ENCODE data around the gene NID2.

DNA sequence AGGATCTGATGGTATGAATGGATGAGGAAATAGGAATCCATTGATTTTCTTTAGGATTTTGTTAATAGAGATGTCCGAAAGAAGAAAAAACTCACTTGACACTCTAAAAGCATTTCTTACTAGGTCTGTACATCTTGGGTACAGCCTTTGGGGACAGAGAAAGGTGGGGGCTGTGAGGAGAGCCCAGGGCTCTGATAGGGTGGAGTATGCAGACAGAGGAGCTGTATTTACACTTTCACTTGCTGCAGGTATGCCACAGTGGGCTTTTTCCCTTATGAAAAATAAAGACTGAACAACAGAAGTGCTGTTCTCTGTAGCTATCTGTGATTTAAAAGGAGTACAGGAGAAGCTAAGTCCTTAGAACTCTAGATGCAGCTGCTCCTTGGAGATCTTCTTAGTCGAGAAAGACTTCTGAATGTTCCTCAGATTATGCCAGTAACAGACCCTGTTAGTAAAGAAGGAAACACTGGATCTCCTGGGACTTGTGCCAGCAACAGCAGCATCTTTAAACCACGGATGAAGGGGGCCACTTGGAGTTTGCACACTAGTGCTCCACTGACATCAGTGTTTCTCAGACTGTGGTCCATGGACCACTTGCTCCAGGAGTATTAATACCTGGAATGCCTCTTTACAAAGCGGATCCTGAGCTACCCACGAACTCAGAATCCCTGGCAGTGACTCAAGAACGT is 98.9 kb downstream of the NID2 start:
- no peak for TF ChIP-seq POLR2A (IDR thresholded peaks at IDR 0.05)
- TF ChIP-seq, protein P1, sequence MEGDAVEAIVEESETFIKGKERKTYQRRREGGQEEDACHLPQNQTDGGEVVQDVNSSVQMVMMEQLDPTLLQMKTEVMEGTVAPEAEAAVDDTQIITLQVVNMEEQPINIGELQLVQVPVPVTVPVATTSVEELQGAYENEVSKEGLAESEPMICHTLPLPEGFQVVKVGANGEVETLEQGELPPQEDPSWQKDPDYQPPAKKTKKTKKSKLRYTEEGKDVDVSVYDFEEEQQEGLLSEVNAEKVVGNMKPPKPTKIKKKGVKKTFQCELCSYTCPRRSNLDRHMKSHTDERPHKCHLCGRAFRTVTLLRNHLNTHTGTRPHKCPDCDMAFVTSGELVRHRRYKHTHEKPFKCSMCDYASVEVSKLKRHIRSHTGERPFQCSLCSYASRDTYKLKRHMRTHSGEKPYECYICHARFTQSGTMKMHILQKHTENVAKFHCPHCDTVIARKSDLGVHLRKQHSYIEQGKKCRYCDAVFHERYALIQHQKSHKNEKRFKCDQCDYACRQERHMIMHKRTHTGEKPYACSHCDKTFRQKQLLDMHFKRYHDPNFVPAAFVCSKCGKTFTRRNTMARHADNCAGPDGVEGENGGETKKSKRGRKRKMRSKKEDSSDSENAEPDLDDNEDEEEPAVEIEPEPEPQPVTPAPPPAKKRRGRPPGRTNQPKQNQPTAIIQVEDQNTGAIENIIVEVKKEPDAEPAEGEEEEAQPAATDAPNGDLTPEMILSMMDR (IDR thresholded peaks at IDR 0.05) = no peak

Measured in adrenal gland (tissue), 5 donors.